HepG2 (cell line): ENCODE results near the gene RIPOR3. TPM values are rescaled to one million over a fixed set of nuclear protein-coding genes. Genes with fewer than 3 reads are reported as not detected.

Experiments used
- AKNA ChIP-seq: sonication (generic); formaldehyde crosslinking; IDR thresholded peaks from 2 replicates; pipeline ENCODE4 v1.4.0; 2020; ENCODE audit warnings: missing genetic modification reagents, borderline replicate concordance
- CENPX ChIP-seq: sonication (generic); formaldehyde crosslinking; IDR thresholded peaks from 2 replicates; pipeline ENCODE4 v1.9.0; 2021; ENCODE audit warnings: mild to moderate bottlenecking, missing genetic modification reagents, moderate library complexity
- ELF1 ChIP-seq: sonication (generic); formaldehyde crosslinking; IDR thresholded peaks from 2 replicates; pipeline ENCODE4 v1.4.0; 2020; ENCODE audit warnings: missing genetic modification reagents
- PAWR ChIP-seq: sonication (generic); formaldehyde crosslinking; IDR thresholded peaks from 2 replicates; pipeline ENCODE4 v1.4.0; 2020; ENCODE audit warnings: missing genetic modification reagents, mild to moderate bottlenecking, borderline replicate concordance
- SALL2 ChIP-seq: sonication (generic); formaldehyde crosslinking; IDR thresholded peaks from 2 replicates; pipeline ENCODE4 v1.8.1; 2023; ENCODE audit warnings: mild to moderate bottlenecking, missing genetic modification reagents, inconsistent platforms
- SPEN ChIP-seq: sonication (generic); formaldehyde crosslinking; IDR thresholded peaks from 2 replicates; pipeline ENCODE4 v1.5.1; 2020; ENCODE audit warnings: low read depth, mild to moderate bottlenecking, missing genetic modification reagents
- TAF15 ChIP-seq: fragments of 200-400 bp; formaldehyde crosslinking; IDR thresholded peaks from one replicate; pipeline ENCODE4 v1.6.1; 2018; ENCODE audit warnings: mild to moderate bottlenecking, low read depth, low read length; ENCODE audit not compliant: poor library complexity, severe bottlenecking
- TARDBP ChIP-seq: sonication (generic); formaldehyde crosslinking; IDR thresholded peaks from 2 replicates; pipeline ENCODE4 v1.8.0; 2022; ENCODE audit warnings: mild to moderate bottlenecking, missing genetic modification reagents
- TBX2 ChIP-seq: sonication (generic); formaldehyde crosslinking; IDR thresholded peaks from 2 replicates; pipeline ENCODE4 v1.5.0; 2020; ENCODE audit warnings: missing genetic modification reagents, mild to moderate bottlenecking, borderline replicate concordance
- TFAP4 ChIP-seq: sonication (generic); IDR thresholded peaks from 2 replicates; pipeline ENCODE4 v1.6.1; 2016; ENCODE audit warnings: low read depth, borderline replicate concordance
- ZMAT3 ChIP-seq: sonication (generic); formaldehyde crosslinking; conservative IDR thresholded peaks from 2 replicates; pipeline ENCODE4 v1.7.0; 2021; ENCODE audit warnings: missing genetic modification reagents
- ZNF441 ChIP-seq: sonication (generic); formaldehyde crosslinking; IDR thresholded peaks from 2 replicates; pipeline ENCODE4 v1.7.0; 2021; ENCODE audit warnings: missing genetic modification reagents, borderline replicate concordance
- ZNF614 ChIP-seq: IDR thresholded peaks from 2 replicates; pipeline ENCODE4 v1.6.1; 2018; ENCODE audit warnings: missing biosample characterization, missing genetic modification reagents, inconsistent platforms, borderline replicate concordance
- ZNF619 ChIP-seq: sonication (generic); formaldehyde crosslinking; IDR thresholded peaks from 2 replicates; pipeline ENCODE4 v1.4.0; 2020; ENCODE audit warnings: mild to moderate bottlenecking, missing genetic modification reagents
- ZNF629 ChIP-seq: sonication (generic); formaldehyde crosslinking; conservative IDR thresholded peaks from 2 replicates; pipeline ENCODE4 v1.5.0; 2020; ENCODE audit warnings: missing genetic modification reagents
- ZNF644 ChIP-seq: IDR thresholded peaks from 2 replicates; pipeline ENCODE4 v1.6.1; 2016; ENCODE audit warnings: low read depth
- ZNF776 ChIP-seq: sonication (generic); formaldehyde crosslinking; IDR thresholded peaks from 2 replicates; pipeline ENCODE4 v1.4.0; 2020; ENCODE audit warnings: mild to moderate bottlenecking, missing genetic modification reagents
- polyA plus RNA-seq, 8 experiments: library from polyadenylated mRNA; depleted of rRNA in 3 of 8; stranded (reverse) in 7 of 8; unstranded in 1 of 8; fragments of >200 nt; fragmentation: Illumina TruSeq in 4 of 8; extraction: Trizol in 4 of 8; gene quantifications; 2 replicates each; pipeline versions ENCODE4 v1.2.1 to v1.2.3, GENCODE V29; 2011 to 2016; ENCODE audit warnings: low read depth in 4 of 8, missing spikeins in 1 of 8, mixed read lengths in 1 of 8; ENCODE audit not compliant: insufficient read depth in 1 of 8
- total RNA-seq, 5 experiments: library from RNA; depleted of rRNA; stranded (reverse); fragments of >200 nt; fragmentation: Illumina TruSeq; extraction: Trizol; gene quantifications; 2 replicates each; pipeline ENCODE4 v1.2.3, GENCODE V29; 2016; ENCODE audit warnings: low read depth in 1 of 5
- TF ChIP-seq, protein P1 (sequence below), 2 experiments: sonication (generic) in 1 of 2; formaldehyde crosslinking in 1 of 2; IDR thresholded peaks; 2 replicates each; pipeline versions ENCODE4 v1.4.0 to v1.6.1; 2016 to 2020; ENCODE audit warnings: borderline replicate concordance in 1 of 2, low read depth in 1 of 2, mild to moderate bottlenecking in 1 of 2, missing genetic modification reagents in 1 of 2

Gene RIPOR3
- total and polyA plus RNA-seq, 2 of the 13 experiments (the other 11 are each of a cell fraction or from before 2014, with no cell fraction given): 0.18 TPM; not detected in 1

- TF ChIP-seq, protein P1, sequence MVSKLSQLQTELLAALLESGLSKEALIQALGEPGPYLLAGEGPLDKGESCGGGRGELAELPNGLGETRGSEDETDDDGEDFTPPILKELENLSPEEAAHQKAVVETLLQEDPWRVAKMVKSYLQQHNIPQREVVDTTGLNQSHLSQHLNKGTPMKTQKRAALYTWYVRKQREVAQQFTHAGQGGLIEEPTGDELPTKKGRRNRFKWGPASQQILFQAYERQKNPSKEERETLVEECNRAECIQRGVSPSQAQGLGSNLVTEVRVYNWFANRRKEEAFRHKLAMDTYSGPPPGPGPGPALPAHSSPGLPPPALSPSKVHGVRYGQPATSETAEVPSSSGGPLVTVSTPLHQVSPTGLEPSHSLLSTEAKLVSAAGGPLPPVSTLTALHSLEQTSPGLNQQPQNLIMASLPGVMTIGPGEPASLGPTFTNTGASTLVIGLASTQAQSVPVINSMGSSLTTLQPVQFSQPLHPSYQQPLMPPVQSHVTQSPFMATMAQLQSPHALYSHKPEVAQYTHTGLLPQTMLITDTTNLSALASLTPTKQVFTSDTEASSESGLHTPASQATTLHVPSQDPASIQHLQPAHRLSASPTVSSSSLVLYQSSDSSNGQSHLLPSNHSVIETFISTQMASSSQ (IDR thresholded peaks at IDR 0.05; ENCODE audit: low read depth): peak; percentile 75
- TF ChIP-seq, protein P1 (CRISPR knock-in tag; IDR thresholded peaks at IDR 0.05; ENCODE audit: borderline replicate concordance): peak; percentile 83
- TF ChIP-seq ZNF644 (peak; percentile 100), PAWR (CRISPR knock-in tag) (peak; percentile 63; the same call in 1 of the 2 replicates), ZMAT3 (peak; percentile 83), ZNF776 (CRISPR knock-in tag) (0 out of 2 replicates have a peak, but pooled peaks have one; percentile 45), ZNF614 (CRISPR knock-in tag) (peak; percentile 97), SPEN (CRISPR knock-in tag) (peak; percentile 77), ZNF441 (CRISPR knock-in tag) (peak; percentile 96), ZNF619 (CRISPR knock-in tag) (0 out of 2 replicates have a peak, but pooled peaks have one; percentile 26), SALL2 (CRISPR knock-in tag) (peak; percentile 76), ELF1 (CRISPR knock-in tag) (peak; percentile 22), ZNF629 (CRISPR knock-in tag) (peak; percentile 66), TAF15 (no peak), CENPX (CRISPR knock-in tag) (no peak), TFAP4 (peak; percentile 45; the same call in 1 of the 2 replicates), TARDBP (CRISPR knock-in tag) (peak; percentile 99), TBX2 (CRISPR knock-in tag) (peak; percentile 90), AKNA (CRISPR knock-in tag) (no peak)
Observed at GRCh38 chr20:50680105-50680960, 11.0 kb downstream of the RIPOR3 start (continued).
